NCI-H69 (cell line): ENCODE results near the gene WFS1.

Experiments used
- DNase-seq: peaks from one replicate; lab custom pipeline; 2025; lab: John Stamatoyannopoulos, UW

WFS1 gene

GRCh38 chr4:6325788-6326290 is 56.2 kb downstream of the WFS1 start:
- no peak for DNase-seq

- DNase-seq, result no peak
These were observed 56.8 kb downstream of the WFS1 start for GRCh38 chr4:6326312-6327060.

- DNase-seq, result peak; percentile 63
These were observed 57.7 kb downstream of the WFS1 start for GRCh38 chr4:6327220-6327917.

- no peak for DNase-seq
These were observed 58.9 kb downstream of the WFS1 start for GRCh38 chr4:6328526-6328925.

GRCh38 chr4:6329478-6330383 is 60.1 kb downstream of the WFS1 start:
- DNase-seq, result no peak

GRCh38 chr4:6330384-6330767 is 60.7 kb downstream of the WFS1 start:
- no peak for DNase-seq

- peak; percentile 17 for DNase-seq
These were observed 61.4 kb downstream of the WFS1 start for GRCh38 chr4:6331018-6331417.

GRCh38 chr4:6331468-6331867 is 61.8 kb downstream of the WFS1 start:
- DNase-seq, result no peak

GRCh38 chr4:6332042-6332668 is 62.5 kb downstream of the WFS1 start:
- peak; percentile 12 for DNase-seq

- no peak for DNase-seq
These were observed 63.0 kb downstream of the WFS1 start for GRCh38 chr4:6332669-6333050.

- DNase-seq, result peak; percentile 10
These were observed 63.9 kb downstream of the WFS1 start for GRCh38 chr4:6333301-6334202.

GRCh38 chr4:6334203-6334887 is 64.7 kb downstream of the WFS1 start:
- DNase-seq, result no peak

- no peak for DNase-seq
These were observed 65.5 kb downstream of the WFS1 start for GRCh38 chr4:6335040-6335590.

GRCh38 chr4:6336166-6336565 is 66.5 kb downstream of the WFS1 start:
- DNase-seq, result no peak

GRCh38 chr4:6337331-6337935 is 67.8 kb downstream of the WFS1 start:
- no peak for DNase-seq

GRCh38 chr4:6338175-6338950 is 68.7 kb downstream of the WFS1 start:
- no peak for DNase-seq

GRCh38 chr4:6338951-6339817 is 69.5 kb downstream of the WFS1 start:
- DNase-seq, result no peak
